GM21619 (cell line): ENCODE results near the gene CWF19L2.
"Not testable (repeated sequence)": the region's sequence is repeated elsewhere in the genome, so short reads cannot be mapped to it uniquely, and the experiment has no call there.

ENCODE experiments used
- ATAC-seq: cut with Tn5 transposase; IDR thresholded peaks from one replicate; pipeline ENCODE4 v1.9.1; 2021; ENCODE audit not compliant: unreplicated experiment

Gene CWF19L2

GRCh38 chr11:107439586-107440167 is 17.9 kb downstream of the CWF19L2 start:
- no peak for ATAC-seq

GRCh38 chr11:107438148-107438547 is 19.5 kb downstream of the CWF19L2 start:
- ATAC-seq: no peak

- ATAC-seq: no peak
These were observed 27.1 kb downstream of the CWF19L2 start for GRCh38 chr11:107430525-107430924.

GRCh38 chr11:107427569-107428180 is 29.9 kb downstream of the CWF19L2 start:
- ATAC-seq: no peak

- ATAC-seq: peak; percentile 47
These were observed 44.3 kb downstream of the CWF19L2 start for GRCh38 chr11:107413352-107413751.

GRCh38 chr11:107408762-107409211 is 48.8 kb downstream of the CWF19L2 start:
- ATAC-seq: no peak

- no peak for ATAC-seq
These were observed 52.4 kb downstream of the CWF19L2 start for GRCh38 chr11:107405260-107405659.

GRCh38 chr11:107401131-107401530 is 56.5 kb downstream of the CWF19L2 start:
- not testable (repeated sequence) for ATAC-seq

- no peak for ATAC-seq
These were observed 60.3 kb downstream of the CWF19L2 start for GRCh38 chr11:107397357-107397756.

GRCh38 chr11:107392611-107393010 is 65.0 kb downstream of the CWF19L2 start:
- no peak for ATAC-seq

- not testable (repeated sequence) for ATAC-seq
These were observed 66.9 kb downstream of the CWF19L2 start for GRCh38 chr11:107390701-107391100.

GRCh38 chr11:107387666-107388065 is 70.0 kb downstream of the CWF19L2 start:
- no peak for ATAC-seq

GRCh38 chr11:107385361-107385981 is 72.2 kb downstream of the CWF19L2 start:
- no peak for ATAC-seq

GRCh38 chr11:107384144-107384852 is 73.3 kb downstream of the CWF19L2 start:
- ATAC-seq: no peak

GRCh38 chr11:107372439-107372838 is 85.2 kb downstream of the CWF19L2 start:
- ATAC-seq: no peak

GRCh38 chr11:107370390-107370789 is 87.2 kb downstream of the CWF19L2 start:
- no peak for ATAC-seq

- ATAC-seq: no peak
These were observed 97.9 kb downstream of the CWF19L2 start for GRCh38 chr11:107359701-107360100.

GRCh38 chr11:107357877-107358276 is 99.7 kb downstream of the CWF19L2 start:
- no peak for ATAC-seq

- no peak for ATAC-seq
These were observed 102.8 kb downstream of the CWF19L2 start for GRCh38 chr11:107354780-107355179.

- no peak for ATAC-seq
These were observed 119.7 kb downstream of the CWF19L2 start for GRCh38 chr11:107337917-107338316.

GRCh38 chr11:107331728-107332127 is 125.9 kb downstream of the CWF19L2 start:
- ATAC-seq: no peak

GRCh38 chr11:107329164-107329563 is 128.5 kb downstream of the CWF19L2 start:
- ATAC-seq: no peak
